K562 (cell line): ENCODE measurements around the gene INVS. TPM values are rescaled to one million over a fixed set of nuclear protein-coding genes. Genes with fewer than 3 reads are reported as not detected.

ENCODE experiments used
- CC2D1A ChIP-seq: fragments of 450-650 bp; IDR thresholded peaks from 2 replicates; pipeline ENCODE4 v1.6.1; 2017; ENCODE audit warnings: mild to moderate bottlenecking
- CTCF ChIP-seq, 3 experiments: IDR thresholded peaks in 2 of 3; conservative IDR thresholded peaks in 1 of 3; 2 replicates each; pipeline ENCODE4 v1.5.1; 2011 to 2012; ENCODE audit warnings: low read length in 3 of 3, mild to moderate bottlenecking in 3 of 3, control low read depth in 2 of 3, improper control_type of control experiment in 1 of 3, inconsistent platforms in 1 of 3, low read depth in 1 of 3, mixed read lengths in 1 of 3, moderate library complexity in 1 of 3; ENCODE audit not compliant: insufficient read depth in 2 of 3
- KAT2B ChIP-seq: IDR thresholded peaks from one replicate; pipeline ENCODE4 v1.6.1; 2012; ENCODE audit warnings: low read depth, mild to moderate bottlenecking, control low read depth, inconsistent platforms, low read length, moderate library complexity
- KDM1A ChIP-seq, 2 experiments: fragments of 450-650 bp; IDR thresholded peaks; 2 replicates each; pipeline ENCODE4 v1.6.1; 2016; ENCODE audit warnings: mild to moderate bottlenecking in 2 of 2
- KHSRP ChIP-seq: fragments of 450-650 bp; IDR thresholded peaks from 2 replicates; pipeline ENCODE4 v1.6.1; 2017
- LCOR ChIP-seq: sonication (generic); formaldehyde crosslinking; IDR thresholded peaks from 2 replicates; pipeline ENCODE4 v1.8.0; 2022; ENCODE audit warnings: mild to moderate bottlenecking, missing genetic modification reagents
- MLLT1 ChIP-seq, 2 experiments: fragments of 450-650 bp; IDR thresholded peaks; 2 replicates each; pipeline ENCODE4 v1.6.1; 2016
- PHB2 ChIP-seq: fragments of 450-650 bp; IDR thresholded peaks from 2 replicates; pipeline ENCODE4 v1.6.1; 2017; ENCODE audit warnings: low read depth
- PYGO2 ChIP-seq: fragments of 450-650 bp; IDR thresholded peaks from 2 replicates; pipeline ENCODE4 v1.6.1; 2016; ENCODE audit warnings: mild to moderate bottlenecking, missing genetic modification characterization, moderate library complexity, missing compliant biosample characterization
- RB1 ChIP-seq: fragments of 450-650 bp; IDR thresholded peaks from 2 replicates; pipeline ENCODE4 v1.6.1; 2017; ENCODE audit warnings: low read depth, mild to moderate bottlenecking
- SAFB ChIP-seq: fragments of 200-400 bp; formaldehyde crosslinking; IDR thresholded peaks from 2 replicates; pipeline ENCODE4 v1.6.1; 2017; ENCODE audit warnings: low read depth, low read length, borderline replicate concordance
- SAP30 ChIP-seq: fragments of 200-600 bp; sonication (generic); IDR thresholded peaks from 2 replicates; pipeline ENCODE4 v1.6.1; 2012; ENCODE audit warnings: borderline replicate concordance, low read depth, mild to moderate bottlenecking, moderate library complexity, low read length, control low read depth, inconsistent platforms; ENCODE audit not compliant: insufficient read depth, poor library complexity, severe bottlenecking
- SMARCA4 ChIP-seq: fragments of 450-650 bp; IDR thresholded peaks from 2 replicates; pipeline ENCODE4 v1.6.1; 2016
- TGIF2 ChIP-seq: sonication (generic); formaldehyde crosslinking; IDR thresholded peaks from 2 replicates; pipeline ENCODE4 v1.8.1; 2022; ENCODE audit warnings: mild to moderate bottlenecking, missing genetic modification reagents, moderate library complexity
- TOE1 ChIP-seq, 2 experiments: fragments of 450-650 bp in 1 of 2; sonication (generic) in 1 of 2; formaldehyde crosslinking in 1 of 2; IDR thresholded peaks; 2 replicates each; pipeline versions ENCODE4 v1.7.1 to v1.8.0; 2016 to 2022; ENCODE audit warnings: borderline replicate concordance in 2 of 2, mild to moderate bottlenecking in 2 of 2, antibody characterized with exemption in 1 of 2, inconsistent platforms in 1 of 2, low read depth in 1 of 2, missing genetic modification reagents in 1 of 2, moderate library complexity in 1 of 2
- ZKSCAN8 ChIP-seq: fragments of 200-800 bp; sonication (Bioruptor generic); IDR thresholded peaks from 2 replicates; pipeline ENCODE4 v1.6.1; 2016; ENCODE audit warnings: missing genetic modification characterization, missing compliant biosample characterization
- ZNF133 ChIP-seq: fragments of 250-450 bp; sonication (Bioruptor Pico); IDR thresholded peaks from 2 replicates; pipeline ENCODE4 v1.4.0; 2020; ENCODE audit warnings: mild to moderate bottlenecking
- polyA plus RNA-seq, 8 experiments: library from polyadenylated mRNA; depleted of rRNA in 4 of 8; stranded (reverse) in 5 of 8; unstranded in 3 of 8; fragments of >200 nt; fragmentation: Nextera tagmentation in 2 of 8; fragmentation: Illumina TruSeq in 1 of 8; extraction: Ambion mirVana in 2 of 8; extraction: Trizol in 1 of 8; gene quantifications; 2 replicates each; pipeline versions ENCODE4 v1.2.1 to v1.2.3, GENCODE V29; 2011 to 2014; ENCODE audit warnings: inconsistent platforms in 1 of 8, missing spikeins in 1 of 8
- total RNA-seq, 7 experiments: library from RNA; depleted of rRNA in 6 of 7; stranded (reverse); fragments of >200 nt in 6 of 7; fragmentation: Illumina TruSeq in 2 of 7; extraction: Trizol in 2 of 7; gene quantifications; 2 replicates each; pipeline versions ENCODE4 v1.2.1 to v1.2.3, GENCODE V29; 2011 to 2021; ENCODE audit warnings: low replicate concordance in 1 of 7
- TF ChIP-seq, protein P1 (sequence below): fragments of 450-650 bp; IDR thresholded peaks from 2 replicates; pipeline ENCODE4 v1.6.1; 2016; ENCODE audit warnings: borderline replicate concordance
- TF ChIP-seq, protein P2 (sequence below): fragments of 250-450 bp; sonication (Bioruptor Pico); IDR thresholded peaks from 2 replicates; pipeline ENCODE4 v1.4.0; 2020; ENCODE audit warnings: borderline replicate concordance

Gene INVS
- total and polyA plus RNA-seq, 9 of the 15 experiments (the other 6 are each of a cell fraction or from before 2014, with no cell fraction given), result 0.77 to 18.5 (median 10.0) TPM

GRCh38 chr9:100098046-100098886 lies 777 bp upstream of the INVS start (continued):
- TF ChIP-seq MLLT1 (IDR thresholded peaks at IDR 0.05) (peak; percentile 60 to 68; a peak in 3 of 4 replicates), PHB2 (0 out of 2 replicates have a peak, but pooled peaks have one; percentile 15), KHSRP (no peak), TGIF2 (CRISPR knock-in tag) (peak; percentile 66; the same call in 1 of the 2 replicates), KAT2B (no peak), RB1 (no peak), SMARCA4 (0 out of 2 replicates have a peak, but pooled peaks have one; percentile 10), TOE1 (IDR thresholded peaks at IDR 0.05; ENCODE audit: borderline replicate concordance) (0 out of 2 replicates have a peak, but pooled peaks have one; percentile 11), TOE1 (CRISPR knock-in tag; IDR thresholded peaks at IDR 0.05; ENCODE audit: borderline replicate concordance, low read depth) (no peak), KDM1A (IDR thresholded peaks at IDR 0.05) (0 out of 4 replicates have a peak, but pooled peaks of 1 of the 2 experiments have one; percentile 33), PYGO2 (tag) (no peak), ZKSCAN8 (CRISPR knock-in tag) (0 out of 2 replicates have a peak, but pooled peaks have one; percentile 11), CC2D1A (peak; percentile 74; the same call in 1 of the 2 replicates), SAP30 (peak; percentile 93), CTCF (IDR thresholded peaks at IDR 0.05 in 2 of 3, conservative IDR thresholded peaks at IDR 0.05 in 1 of 3; ENCODE audit: insufficient read depth in 2 of 3, low read depth in 1 of 3, low read length in 3 of 3) (no peak), ZNF133 (no peak), SAFB (no peak), LCOR (CRISPR knock-in tag) (peak; percentile 1; the same call in 1 of the 2 replicates)
- TF ChIP-seq, protein P1, sequence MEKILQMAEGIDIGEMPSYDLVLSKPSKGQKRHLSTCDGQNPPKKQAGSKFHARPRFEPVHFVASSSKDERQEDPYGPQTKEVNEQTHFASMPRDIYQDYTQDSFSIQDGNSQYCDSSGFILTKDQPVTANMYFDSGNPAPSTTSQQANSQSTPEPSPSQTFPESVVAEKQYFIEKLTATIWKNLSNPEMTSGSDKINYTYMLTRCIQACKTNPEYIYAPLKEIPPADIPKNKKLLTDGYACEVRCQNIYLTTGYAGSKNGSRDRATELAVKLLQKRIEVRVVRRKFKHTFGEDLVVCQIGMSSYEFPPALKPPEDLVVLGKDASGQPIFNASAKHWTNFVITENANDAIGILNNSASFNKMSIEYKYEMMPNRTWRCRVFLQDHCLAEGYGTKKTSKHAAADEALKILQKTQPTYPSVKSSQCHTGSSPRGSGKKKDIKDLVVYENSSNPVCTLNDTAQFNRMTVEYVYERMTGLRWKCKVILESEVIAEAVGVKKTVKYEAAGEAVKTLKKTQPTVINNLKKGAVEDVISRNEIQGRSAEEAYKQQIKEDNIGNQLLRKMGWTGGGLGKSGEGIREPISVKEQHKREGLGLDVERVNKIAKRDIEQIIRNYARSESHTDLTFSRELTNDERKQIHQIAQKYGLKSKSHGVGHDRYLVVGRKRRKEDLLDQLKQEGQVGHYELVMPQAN, result peak; percentile 83; the same call in 1 of the 2 replicates
- TF ChIP-seq, protein P2, sequence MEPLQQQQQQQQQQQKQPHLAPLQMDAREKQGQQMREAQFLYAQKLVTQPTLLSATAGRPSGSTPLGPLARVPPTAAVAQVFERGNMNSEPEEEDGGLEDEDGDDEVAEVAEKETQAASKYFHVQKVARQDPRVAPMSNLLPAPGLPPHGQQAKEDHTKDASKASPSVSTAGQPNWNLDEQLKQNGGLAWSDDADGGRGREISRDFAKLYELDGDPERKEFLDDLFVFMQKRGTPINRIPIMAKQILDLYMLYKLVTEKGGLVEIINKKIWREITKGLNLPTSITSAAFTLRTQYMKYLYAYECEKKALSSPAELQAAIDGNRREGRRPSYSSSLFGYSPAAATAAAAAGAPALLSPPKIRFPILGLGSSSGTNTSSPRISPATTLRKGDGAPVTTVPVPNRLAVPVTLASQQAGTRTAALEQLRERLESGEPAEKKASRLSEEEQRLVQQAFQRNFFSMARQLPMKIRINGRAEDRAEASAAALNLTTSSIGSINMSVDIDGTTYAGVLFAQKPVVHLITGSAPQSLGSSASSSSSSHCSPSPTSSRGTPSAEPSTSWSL (CRISPR knock-in tag), result no peak
